HEK293 (cell line): Measurements from ENCODE around the gene PACSIN2.

Experiments used
- TSHZ1 ChIP-seq: fragments of 450-650 bp; formaldehyde crosslinking; IDR thresholded peaks from 2 replicates; pipeline ENCODE4 v1.5.1; 2016; ENCODE audit warnings: missing biosample characterization, missing genetic modification characterization, borderline replicate concordance
- ZNF140 ChIP-seq: fragments of 450-650 bp; formaldehyde crosslinking; IDR thresholded peaks from 2 replicates; pipeline ENCODE4 v1.5.1; 2016; ENCODE audit warnings: missing biosample characterization, missing genetic modification characterization
- ZNF426 ChIP-seq: fragments of 450-650 bp; formaldehyde crosslinking; IDR thresholded peaks from 2 replicates; pipeline ENCODE4 v1.5.1; 2017; ENCODE audit warnings: missing biosample characterization, missing genetic modification characterization, mild to moderate bottlenecking, inconsistent platforms, moderate library complexity
- ZNF791 ChIP-seq: fragments of 450-650 bp; formaldehyde crosslinking; IDR thresholded peaks from 2 replicates; pipeline ENCODE4 v1.5.1; 2016; ENCODE audit warnings: missing biosample characterization, missing genetic modification characterization
- ZSCAN18 ChIP-seq: fragments of 450-650 bp; formaldehyde crosslinking; IDR thresholded peaks from 2 replicates; pipeline ENCODE4 v1.5.1; 2016; ENCODE audit warnings: missing biosample characterization, missing genetic modification characterization
- TF ChIP-seq, protein P1 (sequence below): fragments of 450-650 bp; formaldehyde crosslinking; IDR thresholded peaks from 2 replicates; pipeline ENCODE4 v1.5.1; 2016; ENCODE audit warnings: missing biosample characterization, missing genetic modification characterization
- TF ChIP-seq, protein P2 (sequence below): fragments of 450-650 bp; formaldehyde crosslinking; optimal IDR thresholded peaks from 2 replicates; pipeline ENCODE3; 2016; ENCODE audit warnings: missing biosample characterization, mild to moderate bottlenecking, missing genetic modification characterization

DNA sequence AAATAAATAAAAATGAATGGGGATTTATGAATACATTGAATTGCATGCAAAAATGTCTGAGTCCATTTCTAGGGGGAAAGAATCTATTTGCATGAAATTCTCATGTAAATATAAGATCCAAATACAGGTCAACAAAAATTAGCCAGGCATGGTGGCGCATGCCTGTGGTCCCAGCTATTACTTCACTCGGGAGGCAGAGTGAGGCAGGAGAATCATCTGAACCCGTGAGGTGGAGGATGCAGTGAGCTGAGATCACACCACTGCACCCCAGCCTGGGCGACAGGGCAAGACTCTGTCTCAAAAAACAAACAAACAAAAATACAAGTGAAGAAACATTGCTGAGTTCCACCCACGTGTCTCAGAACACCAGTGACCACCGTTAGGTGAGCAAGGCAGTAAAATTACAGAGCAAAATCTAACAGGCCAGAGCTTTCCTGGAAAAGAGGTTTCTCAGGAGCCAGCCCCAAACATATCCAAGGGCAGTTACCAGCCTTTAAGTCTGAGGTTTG, 17.3 kb downstream of the PACSIN2 start:
- TF ChIP-seq, protein P1, sequence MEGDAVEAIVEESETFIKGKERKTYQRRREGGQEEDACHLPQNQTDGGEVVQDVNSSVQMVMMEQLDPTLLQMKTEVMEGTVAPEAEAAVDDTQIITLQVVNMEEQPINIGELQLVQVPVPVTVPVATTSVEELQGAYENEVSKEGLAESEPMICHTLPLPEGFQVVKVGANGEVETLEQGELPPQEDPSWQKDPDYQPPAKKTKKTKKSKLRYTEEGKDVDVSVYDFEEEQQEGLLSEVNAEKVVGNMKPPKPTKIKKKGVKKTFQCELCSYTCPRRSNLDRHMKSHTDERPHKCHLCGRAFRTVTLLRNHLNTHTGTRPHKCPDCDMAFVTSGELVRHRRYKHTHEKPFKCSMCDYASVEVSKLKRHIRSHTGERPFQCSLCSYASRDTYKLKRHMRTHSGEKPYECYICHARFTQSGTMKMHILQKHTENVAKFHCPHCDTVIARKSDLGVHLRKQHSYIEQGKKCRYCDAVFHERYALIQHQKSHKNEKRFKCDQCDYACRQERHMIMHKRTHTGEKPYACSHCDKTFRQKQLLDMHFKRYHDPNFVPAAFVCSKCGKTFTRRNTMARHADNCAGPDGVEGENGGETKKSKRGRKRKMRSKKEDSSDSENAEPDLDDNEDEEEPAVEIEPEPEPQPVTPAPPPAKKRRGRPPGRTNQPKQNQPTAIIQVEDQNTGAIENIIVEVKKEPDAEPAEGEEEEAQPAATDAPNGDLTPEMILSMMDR (tag by site-specific recombination), result no peak
- TF ChIP-seq ZSCAN18 (tag by site-specific recombination) (no peak), ZNF140 (no peak), ZNF791 (tag by site-specific recombination) (no peak), TSHZ1 (tag by site-specific recombination) (no peak), ZNF426 (no peak)
- TF ChIP-seq, protein P2, sequence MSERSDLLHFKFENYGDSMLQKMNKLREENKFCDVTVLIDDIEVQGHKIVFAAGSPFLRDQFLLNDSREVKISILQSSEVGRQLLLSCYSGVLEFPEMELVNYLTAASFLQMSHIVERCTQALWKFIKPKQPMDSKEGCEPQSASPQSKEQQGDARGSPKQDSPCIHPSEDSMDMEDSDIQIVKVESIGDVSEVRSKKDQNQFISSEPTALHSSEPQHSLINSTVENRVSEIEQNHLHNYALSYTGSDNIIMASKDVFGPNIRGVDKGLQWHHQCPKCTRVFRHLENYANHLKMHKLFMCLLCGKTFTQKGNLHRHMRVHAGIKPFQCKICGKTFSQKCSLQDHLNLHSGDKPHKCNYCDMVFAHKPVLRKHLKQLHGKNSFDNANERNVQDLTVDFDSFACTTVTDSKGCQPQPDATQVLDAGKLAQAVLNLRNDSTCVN, result no peak
